ENCODE measurements around the gene AGBL4.

DNA sequence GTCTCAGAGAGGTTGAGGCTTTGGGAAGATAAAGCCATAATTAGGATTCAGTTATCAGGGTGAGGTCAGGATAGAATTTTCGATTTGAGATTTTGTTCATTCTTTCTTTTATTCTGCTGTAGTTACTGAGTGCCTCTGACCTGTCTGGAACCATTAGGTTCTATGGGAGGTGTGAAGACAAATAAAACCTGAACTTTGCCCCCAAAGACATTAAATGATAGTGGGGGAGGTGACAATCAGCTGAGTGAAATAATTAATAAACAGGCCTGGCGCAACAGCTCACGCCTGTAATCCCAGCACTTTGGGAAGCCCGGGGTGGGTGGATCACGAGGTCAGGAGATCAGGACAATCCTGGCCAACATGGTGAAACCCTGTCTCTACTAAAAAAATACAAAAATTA, 1496.7 kb downstream of the AGBL4 start:
- TF ChIP-seq, protein P1, sequence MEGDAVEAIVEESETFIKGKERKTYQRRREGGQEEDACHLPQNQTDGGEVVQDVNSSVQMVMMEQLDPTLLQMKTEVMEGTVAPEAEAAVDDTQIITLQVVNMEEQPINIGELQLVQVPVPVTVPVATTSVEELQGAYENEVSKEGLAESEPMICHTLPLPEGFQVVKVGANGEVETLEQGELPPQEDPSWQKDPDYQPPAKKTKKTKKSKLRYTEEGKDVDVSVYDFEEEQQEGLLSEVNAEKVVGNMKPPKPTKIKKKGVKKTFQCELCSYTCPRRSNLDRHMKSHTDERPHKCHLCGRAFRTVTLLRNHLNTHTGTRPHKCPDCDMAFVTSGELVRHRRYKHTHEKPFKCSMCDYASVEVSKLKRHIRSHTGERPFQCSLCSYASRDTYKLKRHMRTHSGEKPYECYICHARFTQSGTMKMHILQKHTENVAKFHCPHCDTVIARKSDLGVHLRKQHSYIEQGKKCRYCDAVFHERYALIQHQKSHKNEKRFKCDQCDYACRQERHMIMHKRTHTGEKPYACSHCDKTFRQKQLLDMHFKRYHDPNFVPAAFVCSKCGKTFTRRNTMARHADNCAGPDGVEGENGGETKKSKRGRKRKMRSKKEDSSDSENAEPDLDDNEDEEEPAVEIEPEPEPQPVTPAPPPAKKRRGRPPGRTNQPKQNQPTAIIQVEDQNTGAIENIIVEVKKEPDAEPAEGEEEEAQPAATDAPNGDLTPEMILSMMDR (IDR thresholded peaks at IDR 0.05) = no peak
- TF ChIP-seq ZFX (IDR thresholded peaks at IDR 0.05; ENCODE audit: borderline replicate concordance) = no peak

All from 22Rv1 (cell line).